ENCODE data around the gene SUPT20HL1.

Gene SUPT20HL1

DNA sequence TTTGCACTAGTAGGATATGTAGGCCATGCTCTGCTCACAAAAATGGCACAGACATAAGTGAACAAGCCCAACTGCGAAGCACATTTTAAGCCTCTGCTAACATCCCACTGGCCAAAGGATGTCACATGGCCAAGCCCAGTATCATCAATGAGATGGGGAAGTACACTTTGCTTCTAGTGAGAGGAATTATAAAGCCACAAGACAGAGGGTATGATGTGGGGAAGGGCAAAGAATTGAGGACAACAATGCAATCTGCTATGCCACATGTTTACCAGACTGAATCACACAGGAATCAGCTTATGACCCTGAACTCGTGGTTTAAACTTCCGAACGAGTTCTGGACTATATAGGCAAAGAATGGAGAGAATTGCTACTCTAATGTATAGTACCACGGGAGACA is 39.1 kb downstream of the SUPT20HL1 start:
- Histone ChIP-seq H3K27me3 (ENCODE audit: insufficient read depth, low read length) (no peaks in the 10 kb centered on the region), H3K4me1 (ENCODE audit: insufficient read depth, low read length) (no peaks in the 10 kb centered on the region; the same call in 1 of the 2 replicates), H3K9ac (ENCODE audit: low read depth, low read length) (no peak overlapping the region), H3K36me3 (ENCODE audit: insufficient read depth, low read length) (no peaks in the 10 kb centered on the region), H3K27ac (ENCODE audit: low read depth, low read length) (no peak overlapping the region), H3K4me3 (ENCODE audit: low read length) (no peak overlapping the region), H3K9me3 (ENCODE audit: insufficient read depth, low read depth, low read length) (no peaks in the 10 kb centered on the region)
- 87% methylated on average over 5 of the region's 5 CpGs for WGBS

DNA sequence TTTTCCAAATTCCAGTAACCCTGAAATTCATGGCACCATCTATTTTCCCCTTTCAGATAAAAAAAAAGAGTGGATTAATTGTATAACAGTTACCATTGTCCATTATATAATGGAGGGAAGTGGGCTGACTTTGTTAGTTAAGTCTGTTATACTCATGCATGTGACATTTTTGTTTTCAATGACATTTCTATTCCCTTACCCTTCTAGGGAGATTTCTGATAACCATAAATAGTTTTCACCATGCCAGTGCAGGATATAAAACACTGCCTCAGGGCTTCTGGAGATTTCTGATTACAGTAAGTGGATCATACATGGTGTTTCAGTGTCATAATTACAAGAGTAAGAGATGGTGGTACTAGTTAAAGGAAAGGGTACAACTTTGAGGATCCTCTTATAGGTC is 45.5 kb downstream of the SUPT20HL1 start:
- Histone ChIP-seq H3K9me3 (ENCODE audit: insufficient read depth, low read depth, low read length) (no peaks in the 10 kb centered on the region), H3K4me3 (ENCODE audit: low read length) (no peak overlapping the region), H3K36me3 (ENCODE audit: insufficient read depth, low read length) (no peaks in the 10 kb centered on the region), H3K4me1 (ENCODE audit: insufficient read depth, low read length) (no peaks in the 10 kb centered on the region), H3K9ac (ENCODE audit: low read depth, low read length) (no peak overlapping the region), H3K27me3 (ENCODE audit: insufficient read depth, low read length) (no peaks in the 10 kb centered on the region), H3K27ac (ENCODE audit: low read depth, low read length) (no peak overlapping the region)

Data from HUES64 (cell line).